Measurements from ENCODE around the gene BMPER.

- TF ChIP-seq CTCF (IDR thresholded peaks at IDR 0.05) = no peak
- no peak for TF ChIP-seq POLR2A (IDR thresholded peaks at IDR 0.05)
These were observed 35.2 kb upstream of the BMPER start for GRCh38 chr7:33870120-33870519.

Data from upper lobe of left lung (tissue), 4 donors.